ENCODE data around the gene CAVIN3.
A peak's percentile ranks its signal among the peaks of the same experiment; 100 is the strongest.
"Not testable (repeated sequence)": the region's sequence is repeated elsewhere in the genome, so short reads cannot be mapped to it uniquely, and the experiment has no call there.

Gene CAVIN3

GRCh38 chr11:6323291-6323905, 3.1 kb upstream of the CAVIN3 start:
- DNase-seq, result no peak

- DNase-seq, result peak; percentile 56
Measured at GRCh38 chr11:6321961-6322362, 1.7 kb upstream of the CAVIN3 start.

- DNase-seq, result no peak
Measured at GRCh38 chr11:6321356-6321755, 1.1 kb upstream of the CAVIN3 start.

- no peak for DNase-seq
Measured at GRCh38 chr11:6319704-6320410, 444 bp downstream of the CAVIN3 start.

- no peak for DNase-seq
Measured at GRCh38 chr11:6319001-6319703, 1.1 kb downstream of the CAVIN3 start.

- DNase-seq, result no peak
Measured at GRCh38 chr11:6318204-6318603, 2.1 kb downstream of the CAVIN3 start.

GRCh38 chr11:6315811-6316425, 4.4 kb downstream of the CAVIN3 start:
- no peak for DNase-seq

GRCh38 chr11:6312106-6312505, 8.2 kb downstream of the CAVIN3 start:
- DNase-seq, result no peak

GRCh38 chr11:6307876-6308275, 12.4 kb downstream of the CAVIN3 start:
- no peak for DNase-seq

- DNase-seq, result no peak
Measured at GRCh38 chr11:6305297-6305696, 15.0 kb downstream of the CAVIN3 start.

- no peak for DNase-seq
Measured at GRCh38 chr11:6303661-6304060, 16.6 kb downstream of the CAVIN3 start.

- no peak for DNase-seq
Measured at GRCh38 chr11:6301096-6301495, 19.2 kb downstream of the CAVIN3 start.

- DNase-seq, result no peak
Measured at GRCh38 chr11:6300325-6300724, 20.0 kb downstream of the CAVIN3 start.

- peak; percentile 28 for DNase-seq
Measured at GRCh38 chr11:6298605-6299004, 21.7 kb downstream of the CAVIN3 start.

GRCh38 chr11:6297831-6298230, 22.5 kb downstream of the CAVIN3 start:
- no peak for DNase-seq

GRCh38 chr11:6285019-6285418, 35.3 kb downstream of the CAVIN3 start:
- DNase-seq, result no peak

- no peak for DNase-seq
Measured at GRCh38 chr11:6284250-6284649, 36.1 kb downstream of the CAVIN3 start.

- DNase-seq, result no peak
Measured at GRCh38 chr11:6283453-6284023, 36.8 kb downstream of the CAVIN3 start.

- not testable (repeated sequence) for DNase-seq
Measured at GRCh38 chr11:6280809-6281208, 39.5 kb downstream of the CAVIN3 start.

- no peak for DNase-seq
Measured at GRCh38 chr11:6273188-6273587, 47.1 kb downstream of the CAVIN3 start.

- no peak for DNase-seq
Measured at GRCh38 chr11:6271598-6271997, 48.7 kb downstream of the CAVIN3 start.

GRCh38 chr11:6270584-6271246, 49.6 kb downstream of the CAVIN3 start:
- DNase-seq, result no peak

- no peak for DNase-seq
Measured at GRCh38 chr11:6269994-6270393, 50.3 kb downstream of the CAVIN3 start.

Data from DMS153 (cell line).